ENCODE results near the gene PERCC1. TPM values are rescaled to one million over a fixed set of nuclear protein-coding genes. Genes with fewer than 3 reads are reported as not detected.

PERCC1 gene
- total RNA-seq (not detected), polyA plus RNA-seq (under 1 TPM in 1 of 3 donors, not detected in 2; 0.08 TPM)
- long read RNA-seq, donor 1, result 0 reads
- long read RNA-seq, donor 2, result 0 reads

GRCh38 chr16:1430759-1431496 lies at the start of gene PERCC1:
Gene PERCC1 (plus strand): TSS chr16:1431078. CDS start chr16:1432594, 1,516 bp downstream.
- H3K36me3 ChIP-seq (ENCODE audit: insufficient read depth in 1 of 2, low read depth in 1 of 2), result peaks cover 0 to 3% of the 10 kb centered on the region in 2 donors
- no peaks in the 10 kb centered on the region for H3K27me3 ChIP-seq (ENCODE audit: insufficient read depth in 3 of 3, low read length in 2 of 3)
- no peaks in the 10 kb centered on the region for H3K4me1 ChIP-seq
- 23 to 38% (median 23%) methylated on average over 32 to 35 of the region's 35 CpGs for WGBS, 3 donors
- H3K27ac ChIP-seq, result no peak within 1 kb of the TSS
- intact Hi-C loops (cut with DNase I), result no loop called here
- no peak for DNase-seq
- no peak for TF ChIP-seq CTCF (IDR thresholded peaks at IDR 0.05)
- no peaks in the 10 kb centered on the region for H3K9me3 ChIP-seq
- ATAC-seq, result peak in 1 of 4 donors; percentile 21
- no peak within 1 kb of the TSS for H3K4me3 ChIP-seq

- Histone ChIP-seq H3K4me1 (peaks cover 10% of the 10 kb centered on the region), H3K36me3 (ENCODE audit: insufficient read depth in 1 of 2, low read depth in 1 of 2) (peaks cover 0 to 25% of the 10 kb centered on the region in 2 donors), H3K4me3 (no peak overlapping the region), H3K27ac (no peak overlapping the region), H3K27me3 (ENCODE audit: insufficient read depth in 3 of 3, low read length in 2 of 3) (no peaks in the 10 kb centered on the region), H3K9me3 (no peaks in the 10 kb centered on the region)
- intact Hi-C loops (cut with DNase I), result no loop called here
- no peak for ATAC-seq
- no peak for DNase-seq
- 90 to 91% (median 91%) methylated on average over 9 of the region's 9 CpGs for WGBS, 3 donors
- TF ChIP-seq CTCF (IDR thresholded peaks at IDR 0.05), result no peak
Observed at GRCh38 chr16:1381612-1382406, 49.1 kb upstream of the PERCC1 start.

- H3K9me3 ChIP-seq, result no peaks in the 10 kb centered on the region
- no peak for TF ChIP-seq CTCF (IDR thresholded peaks at IDR 0.05)
- H3K4me1 ChIP-seq, result no peaks in the 10 kb centered on the region
- intact Hi-C loops (cut with DNase I), result no loop called here
- peaks cover 0 to 27% of the 10 kb centered on the region in 2 donors for H3K36me3 ChIP-seq (ENCODE audit: insufficient read depth in 1 of 2, low read depth in 1 of 2)
- H3K27ac ChIP-seq, result no peak overlapping the region
- no peak overlapping the region for H3K4me3 ChIP-seq
- ATAC-seq (no peak), DNase-seq (no peak)
- WGBS, 3 donors, result 88 to 90% (median 89%) methylated on average over 15 to 18 of the region's 18 CpGs
- no peaks in the 10 kb centered on the region for H3K27me3 ChIP-seq (ENCODE audit: insufficient read depth in 3 of 3, low read length in 2 of 3)
Observed at GRCh38 chr16:1383556-1383955, 47.3 kb upstream of the PERCC1 start.

DNA sequence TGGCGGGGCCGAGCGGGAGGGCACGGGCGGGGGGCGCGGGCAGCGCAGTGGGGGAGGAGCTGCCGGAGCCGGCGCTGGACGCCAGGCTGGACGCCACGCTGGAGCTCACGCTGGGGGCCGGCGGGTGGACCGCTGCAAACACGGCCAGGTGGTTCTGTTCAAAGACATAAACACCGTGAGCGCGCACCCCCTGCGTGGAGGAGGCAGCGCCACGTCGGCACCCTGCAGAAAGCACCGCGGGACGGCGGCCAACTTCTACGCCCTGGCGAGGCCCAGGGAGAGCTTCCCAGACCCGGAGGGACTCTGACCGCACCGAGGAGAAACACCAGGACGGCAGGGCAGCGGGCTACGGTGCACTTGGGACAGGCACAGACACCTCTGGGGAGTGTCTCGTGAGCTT lies 45.6 kb upstream of the PERCC1 start:
- WGBS, 3 donors, result 95 to 96% (median 95%) methylated on average over 38 to 39 of the region's 39 CpGs
- no peaks in the 10 kb centered on the region for H3K4me1 ChIP-seq
- H3K27ac ChIP-seq, result no peak overlapping the region
- TF ChIP-seq CTCF (IDR thresholded peaks at IDR 0.05), result no peak
- no peaks in the 10 kb centered on the region for H3K27me3 ChIP-seq (ENCODE audit: insufficient read depth in 3 of 3, low read length in 2 of 3)
- no peak overlapping the region for H3K4me3 ChIP-seq
- H3K36me3 ChIP-seq (ENCODE audit: insufficient read depth in 1 of 2, low read depth in 1 of 2), result peaks cover 0 to 44% of the 10 kb centered on the region in 2 donors
- intact Hi-C loops (cut with DNase I), result no loop called here
- H3K9me3 ChIP-seq, result no peaks in the 10 kb centered on the region
- DNase-seq (no peak), ATAC-seq (no peak)

Data from psoas muscle (tissue), 8 donors.